NCI-H524 treated with DMSO at 0.1 percent for 48 hours (cell line): Measurements from ENCODE around the gene PNRC2.
"Not testable (repeated sequence)": the region's sequence is repeated elsewhere in the genome, so short reads cannot be mapped to it uniquely, and the experiment has no call there.

Experiments
- DNase-seq: peaks from one replicate; lab custom pipeline; 2025; lab: John Stamatoyannopoulos, UW

PNRC2 gene

GRCh38 chr1:23992011-23992410 lies 32.4 kb downstream of the PNRC2 start:
- not testable (repeated sequence) for DNase-seq

- DNase-seq: no peak
Observed at GRCh38 chr1:23995431-23995837, 35.8 kb downstream of the PNRC2 start.

GRCh38 chr1:23996700-23997229 lies 37.1 kb downstream of the PNRC2 start:
- no peak for DNase-seq

GRCh38 chr1:23997812-23998211 lies 38.2 kb downstream of the PNRC2 start:
- no peak for DNase-seq

DNA sequence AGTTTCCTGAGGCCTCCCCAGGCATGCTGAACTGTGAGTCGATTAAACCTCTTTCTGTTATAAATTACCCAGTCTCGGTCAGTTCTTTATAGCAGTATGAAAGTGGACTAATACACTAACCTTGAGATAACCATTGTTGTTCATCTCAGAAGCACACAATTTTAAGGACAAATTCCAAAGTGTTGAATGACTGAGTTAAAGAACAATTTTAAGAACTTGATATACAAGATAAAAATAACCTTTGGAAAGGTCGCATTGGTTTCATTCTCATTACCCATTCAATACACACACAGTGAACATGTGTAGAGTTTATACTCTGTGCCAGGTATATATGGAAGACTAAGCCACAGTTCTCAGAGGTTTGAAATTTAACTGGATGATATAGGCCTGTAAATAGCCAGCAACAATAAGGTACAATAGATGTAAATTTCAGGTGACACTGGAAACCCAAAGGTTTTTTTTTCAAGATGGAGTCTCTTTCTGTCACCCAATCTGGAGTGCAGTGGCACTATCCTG lies 39.6 kb downstream of the PNRC2 start:
- DNase-seq: no peak

DNA sequence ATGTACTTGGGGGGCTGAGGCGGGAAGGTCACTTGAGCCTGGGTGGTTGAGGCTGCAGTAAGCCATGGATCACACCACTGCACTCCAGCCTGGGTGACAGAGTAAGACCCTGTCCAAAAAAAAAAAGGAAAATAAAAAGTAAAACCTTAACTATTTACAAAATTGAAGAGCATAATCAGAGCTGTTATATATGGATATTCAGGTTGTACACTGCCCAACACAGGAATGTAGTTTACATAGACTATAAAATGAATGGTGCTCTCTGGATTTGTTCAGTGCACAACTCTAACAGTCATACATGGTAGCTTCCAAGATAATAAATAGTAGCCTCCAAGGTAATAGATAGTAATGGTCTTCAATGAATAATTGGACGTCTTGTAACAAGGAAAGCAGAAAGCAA lies 43.1 kb downstream of the PNRC2 start:
- DNase-seq: no peak

DNA sequence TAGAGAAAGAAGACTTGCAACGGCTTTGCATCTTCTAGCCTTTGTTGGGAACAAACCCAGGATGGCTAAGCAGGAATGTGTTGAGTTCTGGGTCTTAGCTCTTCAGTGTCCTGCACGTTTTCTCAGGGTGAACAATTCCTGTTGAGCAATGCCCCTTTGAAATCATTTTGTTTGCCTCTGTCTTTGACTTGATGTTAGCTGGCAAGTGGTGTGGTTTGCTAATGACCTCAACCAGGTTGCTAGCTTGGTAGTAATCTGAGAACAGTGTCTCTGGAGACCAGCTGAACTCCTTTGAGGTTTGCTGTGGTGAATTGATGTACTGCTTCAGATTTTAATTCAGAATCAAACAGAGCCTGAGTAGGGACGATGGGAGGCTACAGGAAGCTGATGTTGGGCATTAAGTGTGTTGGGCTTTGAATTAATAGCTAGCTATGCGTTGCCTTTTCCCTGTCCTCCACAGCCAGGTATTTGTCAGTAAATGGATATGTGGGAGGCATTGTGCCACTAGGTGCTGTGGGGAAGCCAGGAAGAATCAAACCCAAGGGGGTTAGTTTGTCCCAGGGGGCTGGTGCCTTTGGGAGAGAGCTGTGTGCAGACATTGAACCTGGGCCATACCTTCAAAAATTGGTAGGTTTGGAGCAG lies 43.8 kb downstream of the PNRC2 start:
- no peak for DNase-seq

GRCh38 chr1:24004132-24004531 lies 44.5 kb downstream of the PNRC2 start:
- DNase-seq: no peak

- no peak for DNase-seq
Observed at GRCh38 chr1:24005163-24005562, 45.5 kb downstream of the PNRC2 start.

DNA sequence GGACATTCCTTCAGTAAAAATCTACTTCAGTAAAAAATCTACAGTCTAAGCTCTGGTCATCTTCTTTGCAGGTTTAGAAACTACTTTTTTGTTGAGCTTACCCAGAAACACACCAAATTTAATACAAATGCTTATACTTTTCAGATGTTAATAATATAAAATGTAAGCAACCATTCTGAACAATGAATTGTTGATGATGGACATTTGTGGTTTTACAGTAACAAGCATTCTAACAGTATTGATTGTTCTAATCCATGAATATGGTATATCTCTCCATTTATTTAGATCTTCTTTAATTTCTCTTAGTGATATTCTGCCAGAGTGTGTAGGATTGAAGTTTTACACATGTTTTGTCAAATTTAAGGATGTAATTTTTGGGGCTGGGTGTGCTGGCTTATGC lies 47.5 kb downstream of the PNRC2 start:
- DNase-seq: no peak

DNA sequence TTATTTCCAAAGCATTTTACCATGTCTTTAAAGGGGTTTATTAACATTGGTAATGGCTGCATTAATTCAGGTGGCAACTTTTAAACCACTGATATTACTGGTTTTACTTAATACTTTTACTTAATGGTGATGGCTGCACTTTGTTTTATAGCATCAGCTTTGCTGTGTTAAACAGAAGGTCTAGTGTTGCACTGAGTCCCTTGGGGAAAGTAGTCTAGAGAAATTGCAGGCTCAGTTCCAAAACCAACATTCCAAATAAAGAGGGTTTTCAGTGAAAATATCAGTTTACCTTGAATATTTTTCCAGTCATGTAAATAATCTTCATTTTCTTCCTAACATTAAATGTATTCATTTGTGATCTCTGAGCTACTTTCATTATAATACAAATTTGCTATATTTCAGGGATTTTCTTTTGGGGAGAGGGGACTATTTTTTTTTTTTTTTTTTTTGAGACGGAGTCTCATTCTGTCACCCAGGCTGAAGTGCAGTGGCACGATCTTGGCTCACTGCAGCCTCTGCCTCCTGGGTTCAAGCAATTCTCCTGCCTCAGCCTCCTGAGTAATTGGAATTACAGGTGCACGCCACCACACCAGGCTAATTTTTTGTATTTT lies 49.1 kb downstream of the PNRC2 start:
- DNase-seq: not testable (repeated sequence)

GRCh38 chr1:24009406-24009805 lies 49.8 kb downstream of the PNRC2 start:
- no peak for DNase-seq

- no peak for DNase-seq
Observed at GRCh38 chr1:24010650-24011049, 51.0 kb downstream of the PNRC2 start.

DNA sequence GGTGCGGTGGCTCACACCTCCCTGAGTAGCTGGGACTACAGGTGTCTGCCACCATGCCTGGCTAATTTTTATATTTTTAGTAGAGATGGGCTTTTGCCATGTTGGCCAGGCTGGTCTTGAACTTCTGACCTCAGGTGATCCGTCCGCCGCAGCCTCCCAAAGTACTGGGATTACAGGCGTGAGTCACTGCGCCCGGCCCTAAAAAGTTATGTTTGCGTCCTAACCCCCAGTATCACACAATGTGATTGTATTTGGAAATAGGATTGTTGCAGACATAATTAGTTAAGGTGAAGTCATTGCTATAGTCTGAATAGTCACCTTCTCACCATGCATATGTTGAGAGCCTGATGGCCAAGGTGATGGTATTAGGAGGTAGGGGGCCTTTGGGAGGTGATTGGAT lies 53.2 kb downstream of the PNRC2 start:
- DNase-seq: not testable (repeated sequence)
